Osteoblast (primary cell): ENCODE results near the gene COL16A1. TPM values are rescaled to one million over a fixed set of nuclear protein-coding genes. Genes with fewer than 3 reads are reported as not detected.

Source experiments
- DNase-seq: peaks from one replicate; pipeline ENCODE4 v3.0.0; 2011; ENCODE audit warnings: low spot score, mixed read lengths; ENCODE audit not compliant: insufficient read length; ENCODE audit errors: missing footprints
- H2AFZ ChIP-seq: 2 replicates; pipeline ENCODE4 v1.6.0; 2011; ENCODE audit warnings: mild to moderate bottlenecking, low read length
- H3K27ac ChIP-seq: 2 replicates; pipeline ENCODE4 v1.5.1; 2011; ENCODE audit warnings: mild to moderate bottlenecking, low read depth, low read length, moderate library complexity
- H3K27me3 ChIP-seq: 2 replicates; pipeline ENCODE4 v1.6.0; 2012; ENCODE audit warnings: mild to moderate bottlenecking, control low read depth, inconsistent platforms, low read length, moderate library complexity; ENCODE audit not compliant: insufficient read depth
- H3K36me3 ChIP-seq: 2 replicates; pipeline ENCODE4 v1.5.1; 2011; ENCODE audit warnings: mild to moderate bottlenecking, low read length, control low read depth, moderate library complexity; ENCODE audit not compliant: insufficient read depth
- H3K4me1 ChIP-seq: 2 replicates; pipeline ENCODE4 v1.5.1; 2011; ENCODE audit warnings: mild to moderate bottlenecking, low read length, control low read depth, moderate library complexity; ENCODE audit not compliant: insufficient read depth
- H3K4me2 ChIP-seq: 2 replicates; pipeline ENCODE4 v1.6.0; 2011; ENCODE audit warnings: mild to moderate bottlenecking, low read length; ENCODE audit not compliant: insufficient read depth
- H3K4me3 ChIP-seq: fragments of 200-600 bp; sonication (generic); 3 replicates; pipeline ENCODE4 v1.5.1; 2012; ENCODE audit warnings: mild to moderate bottlenecking, low read length, inconsistent platforms; ENCODE audit not compliant: insufficient read depth
- H3K79me2 ChIP-seq: 2 replicates; pipeline ENCODE4 v1.6.0; 2012; ENCODE audit warnings: mild to moderate bottlenecking, low read length, control low read depth, inconsistent platforms; ENCODE audit not compliant: insufficient read depth
- H3K9me3 ChIP-seq: 2 replicates; pipeline ENCODE4 v1.5.1; 2011; ENCODE audit warnings: low read depth, low read length, control low read depth
- H4K20me1 ChIP-seq: 2 replicates; pipeline ENCODE4 v1.6.0; 2012; ENCODE audit warnings: mild to moderate bottlenecking, low read length, control low read depth; ENCODE audit not compliant: insufficient read depth
- total RNA-seq: library from RNA; depleted of rRNA; stranded (reverse); fragments of >200 nt; gene quantifications from 2 replicates; pipeline ENCODE4 v1.2.3, GENCODE V29; 2012
- TF ChIP-seq, protein P1 (sequence below): IDR thresholded peaks from 2 replicates; pipeline ENCODE4 v1.5.1; 2011; ENCODE audit warnings: mild to moderate bottlenecking, low read depth, low read length, moderate library complexity; ENCODE audit errors: extremely low read depth

COL16A1 gene
- total RNA-seq, 1 donor = 197 TPM

DNA sequence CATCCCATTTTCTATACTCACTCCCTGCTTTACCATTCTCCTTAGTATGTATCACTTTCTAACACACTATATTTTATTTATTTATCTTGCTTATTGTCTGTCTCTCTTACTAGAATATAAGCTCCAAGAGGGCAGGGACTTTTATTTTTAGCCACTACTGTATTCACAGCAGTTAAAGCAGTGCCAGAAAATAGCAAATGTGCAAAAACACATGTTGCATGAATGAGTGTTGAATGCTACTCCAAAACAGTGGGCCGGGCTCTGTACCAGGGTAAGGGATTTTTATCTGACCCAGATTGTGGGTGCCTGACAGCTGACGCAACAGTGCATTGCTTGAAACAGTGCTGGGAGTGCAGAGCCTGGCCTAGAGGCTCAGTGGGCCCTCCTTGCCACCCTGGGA, 24.7 kb downstream of the COL16A1 start:
- Histone ChIP-seq H3K9me3 (no peaks in the 10 kb centered on the region), H3K27ac (no peak overlapping the region), H3K27me3 (no peaks in the 10 kb centered on the region), H3K36me3 (peaks cover 93% of the 10 kb centered on the region), H3K4me3 (no peak overlapping the region), H3K4me2 (no peak overlapping the region), H3K4me1 (no peaks in the 10 kb centered on the region), H4K20me1 (no peaks in the 10 kb centered on the region), H3K79me2 (no peaks in the 10 kb centered on the region), H2AFZ (no peak overlapping the region)
- TF ChIP-seq, protein P1, sequence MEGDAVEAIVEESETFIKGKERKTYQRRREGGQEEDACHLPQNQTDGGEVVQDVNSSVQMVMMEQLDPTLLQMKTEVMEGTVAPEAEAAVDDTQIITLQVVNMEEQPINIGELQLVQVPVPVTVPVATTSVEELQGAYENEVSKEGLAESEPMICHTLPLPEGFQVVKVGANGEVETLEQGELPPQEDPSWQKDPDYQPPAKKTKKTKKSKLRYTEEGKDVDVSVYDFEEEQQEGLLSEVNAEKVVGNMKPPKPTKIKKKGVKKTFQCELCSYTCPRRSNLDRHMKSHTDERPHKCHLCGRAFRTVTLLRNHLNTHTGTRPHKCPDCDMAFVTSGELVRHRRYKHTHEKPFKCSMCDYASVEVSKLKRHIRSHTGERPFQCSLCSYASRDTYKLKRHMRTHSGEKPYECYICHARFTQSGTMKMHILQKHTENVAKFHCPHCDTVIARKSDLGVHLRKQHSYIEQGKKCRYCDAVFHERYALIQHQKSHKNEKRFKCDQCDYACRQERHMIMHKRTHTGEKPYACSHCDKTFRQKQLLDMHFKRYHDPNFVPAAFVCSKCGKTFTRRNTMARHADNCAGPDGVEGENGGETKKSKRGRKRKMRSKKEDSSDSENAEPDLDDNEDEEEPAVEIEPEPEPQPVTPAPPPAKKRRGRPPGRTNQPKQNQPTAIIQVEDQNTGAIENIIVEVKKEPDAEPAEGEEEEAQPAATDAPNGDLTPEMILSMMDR = no peak
- no peak for DNase-seq

DNA sequence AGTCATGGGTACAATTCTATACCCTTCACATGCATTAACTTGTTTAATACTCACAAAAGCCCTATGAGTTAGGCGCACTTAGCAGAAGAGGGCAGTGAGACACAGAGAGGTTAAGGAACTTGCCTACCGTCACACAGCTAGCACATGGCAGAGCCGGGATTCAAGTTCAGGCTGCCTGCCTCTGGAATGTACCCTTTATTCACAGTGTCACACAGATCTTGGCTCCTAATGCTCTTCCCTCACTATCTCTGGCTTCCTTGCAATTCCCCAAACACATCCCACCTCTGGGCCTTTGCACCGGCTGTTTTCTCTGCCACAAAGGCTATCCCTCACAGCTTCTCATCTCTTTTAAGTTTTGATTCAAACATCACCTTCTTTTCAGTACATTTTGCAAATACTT, 25.1 kb downstream of the COL16A1 start:
- TF ChIP-seq, protein P1 = no peak
- Histone ChIP-seq H4K20me1 (no peaks in the 10 kb centered on the region), H3K27ac (no peak overlapping the region), H2AFZ (no peak overlapping the region), H3K79me2 (no peaks in the 10 kb centered on the region), H3K4me2 (no peak overlapping the region), H3K9me3 (no peaks in the 10 kb centered on the region), H3K36me3 (peaks cover 93% of the 10 kb centered on the region), H3K4me1 (no peaks in the 10 kb centered on the region), H3K27me3 (no peaks in the 10 kb centered on the region), H3K4me3 (no peak overlapping the region)
- DNase-seq = no peak

DNA sequence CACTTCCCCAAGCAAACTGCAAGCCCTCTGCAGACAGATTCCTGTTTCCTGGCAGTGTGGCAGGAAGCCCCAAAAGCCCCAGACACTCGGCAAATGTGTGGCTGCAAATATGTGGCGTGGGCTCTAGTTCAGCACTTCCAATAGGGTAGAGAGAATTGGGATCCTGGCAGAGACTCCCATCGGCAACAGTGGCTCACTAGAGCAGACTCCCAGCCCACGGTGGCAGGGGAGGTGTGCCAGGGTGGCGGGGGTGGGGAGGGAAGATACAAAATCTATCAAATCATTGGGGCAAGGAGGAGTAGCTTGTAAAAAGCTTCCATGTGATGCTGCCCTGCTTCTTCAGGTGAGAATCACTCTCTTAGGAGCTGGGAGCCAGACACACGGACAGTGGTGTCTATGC, 25.9 kb downstream of the COL16A1 start:
- no peak overlapping the region for H3K4me3 ChIP-seq
- peaks cover 91% of the 10 kb centered on the region for H3K36me3 ChIP-seq
- DNase-seq = no peak
- H3K79me2 ChIP-seq = no peaks in the 10 kb centered on the region
- no peaks in the 10 kb centered on the region for H4K20me1 ChIP-seq
- H3K4me1 ChIP-seq = no peaks in the 10 kb centered on the region
- H3K4me2 ChIP-seq = no peak overlapping the region
- H2AFZ ChIP-seq = no peak overlapping the region
- TF ChIP-seq, protein P1 = no peak
- H3K27ac ChIP-seq = no peak overlapping the region
- H3K27me3 ChIP-seq = no peaks in the 10 kb centered on the region
- H3K9me3 ChIP-seq = no peaks in the 10 kb centered on the region

DNA sequence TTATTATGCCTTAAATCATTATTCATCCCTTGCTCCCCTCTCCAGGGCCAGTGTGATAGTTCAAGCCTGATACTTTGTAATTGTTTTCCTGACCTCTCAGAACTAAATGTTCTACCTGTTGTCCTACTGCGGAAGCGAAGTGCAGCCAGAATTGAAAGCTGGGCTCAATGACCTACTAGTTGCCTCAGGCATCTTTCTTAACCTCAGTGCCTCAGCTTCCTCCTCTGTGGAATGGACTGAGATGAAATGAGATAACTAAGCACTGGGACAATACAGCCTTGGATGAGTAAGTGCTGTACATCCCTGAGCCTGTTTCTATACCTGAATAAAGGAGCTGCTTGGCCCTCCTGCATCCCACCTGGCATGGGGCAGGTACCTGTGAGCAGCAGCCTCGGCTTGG, 26.4 kb downstream of the COL16A1 start:
- H3K4me3 ChIP-seq = no peak overlapping the region
- peaks cover 91% of the 10 kb centered on the region for H3K36me3 ChIP-seq
- no peak overlapping the region for H3K27ac ChIP-seq
- H3K79me2 ChIP-seq = no peaks in the 10 kb centered on the region
- DNase-seq = no peak
- no peak overlapping the region for H2AFZ ChIP-seq
- no peaks in the 10 kb centered on the region for H3K4me1 ChIP-seq
- no peaks in the 10 kb centered on the region for H4K20me1 ChIP-seq
- no peak overlapping the region for H3K4me2 ChIP-seq
- no peaks in the 10 kb centered on the region for H3K9me3 ChIP-seq
- TF ChIP-seq, protein P1 = no peak
- no peaks in the 10 kb centered on the region for H3K27me3 ChIP-seq
